H9 (cell line): Measurements from ENCODE around the gene CCDC187. TPM values are rescaled to one million over a fixed set of nuclear protein-coding genes. Genes with fewer than 3 reads are reported as not detected.

Experiments
- DNase-seq: peaks from one replicate; pipeline ENCODE4 v3.0.0-alpha.2; 2017
- H2AFZ ChIP-seq: one replicate; pipeline ENCODE4 v1.6.1; 2013; ENCODE audit warnings: mild to moderate bottlenecking, low read length, control low read depth, moderate library complexity
- H2AK5ac ChIP-seq: 2 replicates; pipeline ENCODE4 v1.6.1; 2013; ENCODE audit warnings: low read length, control low read depth, mixed read lengths; ENCODE audit not compliant: insufficient read length
- H2BK120ac ChIP-seq: one replicate; pipeline ENCODE4 v1.6.1; 2013; ENCODE audit warnings: low read depth, mild to moderate bottlenecking, low read length, control low read depth, inconsistent platforms; ENCODE audit not compliant: poor library complexity, severe bottlenecking
- H2BK12ac ChIP-seq: 2 replicates; pipeline ENCODE4 v1.6.1; 2013; ENCODE audit warnings: low read length, control low read depth, mixed read lengths, low read depth; ENCODE audit not compliant: insufficient read length
- H2BK15ac ChIP-seq: 2 replicates; pipeline ENCODE4 v1.6.1; 2013; ENCODE audit warnings: low read depth, low read length, control low read depth
- H2BK20ac ChIP-seq: one replicate; pipeline ENCODE4 v1.6.1; 2013; ENCODE audit warnings: low read depth, mild to moderate bottlenecking, low read length, control low read depth, inconsistent platforms; ENCODE audit not compliant: poor library complexity, severe bottlenecking
- H2BK5ac ChIP-seq: 2 replicates; pipeline ENCODE4 v1.6.1; 2013; ENCODE audit warnings: low read length, control low read depth, mixed read lengths; ENCODE audit not compliant: insufficient read length
- H3K14ac ChIP-seq: 2 replicates; pipeline ENCODE4 v1.6.1; 2013; ENCODE audit warnings: low read length, control low read depth; ENCODE audit not compliant: insufficient read depth
- H3K18ac ChIP-seq: 2 replicates; pipeline ENCODE4 v1.6.1; 2013; ENCODE audit warnings: low read depth, mild to moderate bottlenecking, mixed read lengths, low read length, control low read depth; ENCODE audit not compliant: insufficient read length
- H3K23ac ChIP-seq: 2 replicates; pipeline ENCODE4 v1.6.1; 2013; ENCODE audit warnings: low read length, control low read depth, mixed read lengths, low read depth; ENCODE audit not compliant: insufficient read length
- H3K23me2 ChIP-seq: 2 replicates; pipeline ENCODE4 v1.6.1; 2013; ENCODE audit warnings: low read depth, mild to moderate bottlenecking, mixed read lengths, low read length, control low read depth; ENCODE audit not compliant: insufficient read length, poor library complexity, severe bottlenecking
- H3K27ac ChIP-seq: 2 replicates; pipeline ENCODE4 v1.5.1; 2013; ENCODE audit warnings: low read length, control low read depth, mixed read lengths, low read depth; ENCODE audit not compliant: insufficient read length
- H3K27me3 ChIP-seq: 2 replicates; pipeline ENCODE4 v1.6.1; 2013; ENCODE audit warnings: low read length, control low read depth, inconsistent platforms; ENCODE audit not compliant: insufficient read depth
- H3K4ac ChIP-seq: 2 replicates; pipeline ENCODE4 v1.6.1; 2013; ENCODE audit warnings: low read depth, mild to moderate bottlenecking, control low read depth, inconsistent platforms, low read length, moderate library complexity
- H3K4me1 ChIP-seq: 2 replicates; pipeline ENCODE4 v1.6.1; 2013; ENCODE audit warnings: low read length, control low read depth, inconsistent platforms; ENCODE audit not compliant: insufficient read depth
- H3K4me2 ChIP-seq: 2 replicates; pipeline ENCODE4 v1.6.1; 2013; ENCODE audit warnings: low read length, control low read depth, mixed read lengths; ENCODE audit not compliant: insufficient read length, insufficient read depth
- H3K56ac ChIP-seq: 2 replicates; pipeline ENCODE4 v1.6.1; 2013; ENCODE audit warnings: low read depth, mild to moderate bottlenecking, mixed read lengths, low read length, control low read depth; ENCODE audit not compliant: insufficient read length
- H3K79me1 ChIP-seq: 2 replicates; pipeline ENCODE4 v1.6.1; 2013; ENCODE audit warnings: low read depth, mild to moderate bottlenecking, moderate library complexity, low read length, control low read depth, inconsistent platforms; ENCODE audit not compliant: insufficient read depth, poor library complexity, severe bottlenecking
- H3K79me2 ChIP-seq: 2 replicates; pipeline ENCODE4 v1.6.1; 2013; ENCODE audit warnings: low read length, control low read depth, inconsistent platforms; ENCODE audit not compliant: insufficient read depth
- H3K9ac ChIP-seq: 2 replicates; pipeline ENCODE4 v1.6.1; 2013; ENCODE audit warnings: low read length, control low read depth, mixed read lengths; ENCODE audit not compliant: insufficient read length; ENCODE audit errors: extremely low read depth
- H3K9me3 ChIP-seq: one replicate; pipeline ENCODE4 v1.6.1; 2013; ENCODE audit warnings: low read depth, low read length, inconsistent platforms; ENCODE audit not compliant: control insufficient read depth
- H3T11ph ChIP-seq: one replicate; pipeline ENCODE4 v1.6.1; 2013; ENCODE audit warnings: mild to moderate bottlenecking, low read length, control low read depth, inconsistent platforms
- H4K20me1 ChIP-seq: one replicate; pipeline ENCODE4 v1.6.1; 2013; ENCODE audit not compliant: control insufficient read depth, insufficient read length, insufficient read depth
- H4K5ac ChIP-seq: 2 replicates; pipeline ENCODE4 v1.6.1; 2013; ENCODE audit warnings: low read depth, mild to moderate bottlenecking, mixed read lengths, low read length, control low read depth; ENCODE audit not compliant: insufficient read length
- H4K8ac ChIP-seq: replicated peaks from 2 replicates; pipeline ENCODE4 v1.6.1; 2013; ENCODE audit warnings: low read length, control low read depth, mixed read lengths, low read depth; ENCODE audit not compliant: insufficient read length
- H4K91ac ChIP-seq: 2 replicates; pipeline ENCODE4 v1.6.1; 2013; ENCODE audit warnings: low read depth, mild to moderate bottlenecking, moderate library complexity, mixed read lengths, low read length, control low read depth; ENCODE audit not compliant: insufficient read length
- H3K27ac Mint-ChIP-seq, 3 experiments: 2 replicates in 2 of 3; 3 replicates in 1 of 3; pipeline ENCODE4 v1.8.0; 2020 to 2021; ENCODE audit warnings: mixed read lengths in 3 of 3, mild to moderate bottlenecking in 1 of 3, moderate library complexity in 1 of 3
- H3K27me3 Mint-ChIP-seq: 2 replicates; pipeline ENCODE4 v1.8.0; 2021; ENCODE audit warnings: low read depth, mild to moderate bottlenecking, moderate library complexity, mixed read lengths
- H3K36me3 Mint-ChIP-seq, 3 experiments: 2 replicates in 2 of 3; 3 replicates in 1 of 3; pipeline ENCODE4 v1.8.0; 2020 to 2021; ENCODE audit warnings: low read depth in 3 of 3, mixed read lengths in 3 of 3; ENCODE audit not compliant: insufficient read depth in 1 of 3
- H3K4me1 Mint-ChIP-seq, 2 experiments: 2 replicates each; pipeline ENCODE4 v1.8.0; 2020; ENCODE audit warnings: mixed read lengths in 2 of 2
- H3K4me3 Mint-ChIP-seq, 2 experiments: 2 replicates in 1 of 2; 3 replicates in 1 of 2; pipeline ENCODE4 v1.8.0; 2020 to 2021; ENCODE audit warnings: mild to moderate bottlenecking in 2 of 2, mixed read lengths in 2 of 2, moderate library complexity in 1 of 2
- H3K9me3 Mint-ChIP-seq, 2 experiments: 2 replicates in 1 of 2; 3 replicates in 1 of 2; pipeline ENCODE4 v1.8.0; 2020; ENCODE audit warnings: mild to moderate bottlenecking in 2 of 2, mixed read lengths in 2 of 2, moderate library complexity in 1 of 2
- WGBS: extraction: QIAGEN DNeasy Blood & Tissue Kit; methylation state at CpG from one replicate; pipeline ENCODE4 v1.1.7; 2013; ENCODE audit warnings: missing lambda C conversion rate, low lambda C conversion rate, mixed read lengths; ENCODE audit not compliant: insufficient read length; ENCODE audit errors: extremely low coverage; 5-methylcytosine and 5-hydroxymethylcytosine counted together
- total RNA-seq: library from RNA; stranded (reverse); gene quantifications from 2 replicates; pipeline ENCODE4 v1.2.1, GENCODE V29; 2021
- TF ChIP-seq, protein P1 (sequence below): fragments of 200-600 bp; sonication (generic); conservative IDR thresholded peaks from 3 replicates; pipeline ENCODE4 v1.8.0; 2021; ENCODE audit warnings: antibody characterized with exemption, mild to moderate bottlenecking

CCDC187 gene
- total RNA-seq, 1 experiment from 2014 or later: 0.07 TPM

DNA sequence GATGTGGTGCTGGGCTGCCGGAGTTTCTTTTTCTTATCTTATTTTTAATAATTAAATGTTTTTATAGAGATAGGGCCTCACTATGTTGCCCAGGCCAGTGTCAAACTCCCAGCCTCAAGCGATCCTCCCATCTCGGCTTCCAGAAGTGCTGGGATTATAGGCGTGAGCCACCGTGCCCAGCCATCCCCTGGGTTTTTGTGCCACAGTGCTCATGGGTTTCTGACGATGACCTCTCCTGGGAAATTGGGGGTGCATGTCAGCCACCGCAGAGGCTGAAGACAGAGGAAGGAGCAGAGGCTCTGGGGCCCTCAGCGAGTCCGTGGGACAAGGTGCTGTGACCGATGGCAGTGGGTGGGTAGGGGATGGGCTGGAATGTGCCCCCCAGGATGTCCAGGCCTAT is 37.9 kb upstream of the CCDC187 start:
- Histone ChIP-seq H3K14ac (no peak overlapping the region), H3K79me2 (no peaks in the 10 kb centered on the region), H3K9ac (no peak overlapping the region), H3K27ac (no peak overlapping the region), H4K20me1 (no peaks in the 10 kb centered on the region), H2BK120ac (no peak overlapping the region), H3T11ph (no peak overlapping the region), H4K91ac (no peak overlapping the region), H3K4ac (no peak overlapping the region), H3K56ac (no peak overlapping the region), H2AFZ (no peak overlapping the region), H2AK5ac (no peak overlapping the region), H4K5ac (no peak overlapping the region), H3K4me2 (no peak overlapping the region), H2BK15ac (no peak overlapping the region), H3K23ac (no peak overlapping the region), H4K8ac (no peak overlapping the region), H2BK12ac (no peak overlapping the region), H3K27me3 (no peaks in the 10 kb centered on the region), H3K4me1 (no peaks in the 10 kb centered on the region), H2BK20ac (no peak overlapping the region), H3K23me2 (no peaks in the 10 kb centered on the region), H2BK5ac (no peak overlapping the region), H3K18ac (no peak overlapping the region), H3K79me1 (no peaks in the 10 kb centered on the region), H3K9me3 (no peaks in the 10 kb centered on the region)
- peak overlapping the region; percentile 15 to 58; a peak in 2 of 5 replicates for H3K4me3 Mint-ChIP-seq
- H3K27me3 Mint-ChIP-seq: no peaks in the 10 kb centered on the region; the same call in 1 of the 2 replicates
- TF ChIP-seq, protein P1, sequence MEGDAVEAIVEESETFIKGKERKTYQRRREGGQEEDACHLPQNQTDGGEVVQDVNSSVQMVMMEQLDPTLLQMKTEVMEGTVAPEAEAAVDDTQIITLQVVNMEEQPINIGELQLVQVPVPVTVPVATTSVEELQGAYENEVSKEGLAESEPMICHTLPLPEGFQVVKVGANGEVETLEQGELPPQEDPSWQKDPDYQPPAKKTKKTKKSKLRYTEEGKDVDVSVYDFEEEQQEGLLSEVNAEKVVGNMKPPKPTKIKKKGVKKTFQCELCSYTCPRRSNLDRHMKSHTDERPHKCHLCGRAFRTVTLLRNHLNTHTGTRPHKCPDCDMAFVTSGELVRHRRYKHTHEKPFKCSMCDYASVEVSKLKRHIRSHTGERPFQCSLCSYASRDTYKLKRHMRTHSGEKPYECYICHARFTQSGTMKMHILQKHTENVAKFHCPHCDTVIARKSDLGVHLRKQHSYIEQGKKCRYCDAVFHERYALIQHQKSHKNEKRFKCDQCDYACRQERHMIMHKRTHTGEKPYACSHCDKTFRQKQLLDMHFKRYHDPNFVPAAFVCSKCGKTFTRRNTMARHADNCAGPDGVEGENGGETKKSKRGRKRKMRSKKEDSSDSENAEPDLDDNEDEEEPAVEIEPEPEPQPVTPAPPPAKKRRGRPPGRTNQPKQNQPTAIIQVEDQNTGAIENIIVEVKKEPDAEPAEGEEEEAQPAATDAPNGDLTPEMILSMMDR: no peak
- no peaks in the 10 kb centered on the region for H3K9me3 Mint-ChIP-seq
- H3K36me3 Mint-ChIP-seq: no peaks in the 10 kb centered on the region; a peak in 1 of 7 replicates
- no CpG with 5 or more reads among the region's 10 CpGs for WGBS
- no peak for DNase-seq
- H3K4me1 Mint-ChIP-seq: peaks cover 6 to 29% of the 10 kb centered on the region in 2 experiments; a peak in 3 of 4 replicates
- H3K27ac Mint-ChIP-seq: no peak overlapping the region; a peak in 1 of 7 replicates
